Fibroblast of lung (primary cell): ENCODE data around the gene PIK3AP1. TPM values are rescaled to one million over a fixed set of nuclear protein-coding genes. Genes with fewer than 3 reads are reported as not detected.

Experiments
- DNase-seq, 2 donors: peaks; one replicate each; pipeline versions ENCODE4 v3.0.0 to v3.0.0-alpha.2; 2010; ENCODE audit warnings: low read depth in 2 of 2
- H2AFZ ChIP-seq: 2 replicates; pipeline ENCODE4 v1.5.1; 2012; ENCODE audit warnings: low read length, control low read depth, inconsistent platforms
- H3K27ac ChIP-seq: 2 replicates; pipeline ENCODE4 v1.5.1; 2011; ENCODE audit warnings: low read length, control low read depth; ENCODE audit not compliant: insufficient read depth
- H3K27me3 ChIP-seq: 2 replicates; pipeline ENCODE4 v1.5.1; 2011; ENCODE audit warnings: mild to moderate bottlenecking, low read length; ENCODE audit not compliant: control insufficient read depth, insufficient read depth
- H3K36me3 ChIP-seq: 2 replicates; pipeline ENCODE4 v1.5.1; 2011; ENCODE audit warnings: low read length; ENCODE audit not compliant: control insufficient read depth, insufficient read depth
- H3K4me1 ChIP-seq: 2 replicates; pipeline ENCODE4 v1.5.1; 2011; ENCODE audit warnings: low read length; ENCODE audit not compliant: control insufficient read depth, insufficient read depth; ENCODE audit errors: extremely low read depth
- H3K4me2 ChIP-seq: 2 replicates; pipeline ENCODE4 v1.5.1; 2011; ENCODE audit warnings: low read length, control low read depth; ENCODE audit not compliant: insufficient read depth; ENCODE audit errors: extremely low read depth
- H3K4me3 ChIP-seq, 4 experiments: fragments of 200-600 bp in 1 of 4; sonication (generic) in 1 of 4; replicated peaks in 1 of 4; 2 replicates each; pipeline ENCODE4 v1.5.1; 2011 to 2016; ENCODE audit warnings: low read length in 4 of 4, low read depth in 3 of 4, mild to moderate bottlenecking in 3 of 4, control low read depth in 2 of 4, inconsistent platforms in 1 of 4, mixed read lengths in 1 of 4; ENCODE audit not compliant: insufficient read depth in 1 of 4; ENCODE audit errors: control extremely low read depth in 1 of 4
- H3K79me2 ChIP-seq: 2 replicates; pipeline ENCODE4 v1.5.1; 2012; ENCODE audit warnings: mild to moderate bottlenecking, low read length, inconsistent platforms; ENCODE audit not compliant: control insufficient read depth, insufficient read depth
- H3K9ac ChIP-seq: 2 replicates; pipeline ENCODE4 v1.5.1; 2011; ENCODE audit warnings: mild to moderate bottlenecking, low read length, control low read depth; ENCODE audit not compliant: insufficient read depth
- H3K9me3 ChIP-seq: 2 replicates; pipeline ENCODE4 v1.5.1; 2012; ENCODE audit warnings: low read depth, low read length; ENCODE audit not compliant: control insufficient read depth, insufficient read depth
- H4K20me1 ChIP-seq: 2 replicates; pipeline ENCODE4 v1.5.1; 2011; ENCODE audit warnings: low read length; ENCODE audit not compliant: control insufficient read depth, insufficient read depth; ENCODE audit errors: extremely low read depth
- CTCF ChIP-seq, 2 donors: IDR thresholded peaks in 1 of 2; conservative IDR thresholded peaks in 1 of 2; 1 replicate in 1 of 2; 2 replicates in 1 of 2; pipeline ENCODE4 v1.5.1; 2011 to 2012; ENCODE audit warnings: low read length in 2 of 2, control low read depth in 1 of 2, inconsistent platforms in 1 of 2, low read depth in 1 of 2, mild to moderate bottlenecking in 1 of 2
- EZH2 ChIP-seq: IDR thresholded peaks from 2 replicates; pipeline ENCODE4 v1.5.1; 2012; ENCODE audit warnings: low read length, control low read depth, mild to moderate bottlenecking; ENCODE audit errors: missing control alignments
- polyA plus RNA-seq, 2 donors: library from polyadenylated mRNA; depleted of rRNA in 1 of 2; stranded (reverse) in 1 of 2; unstranded in 1 of 2; fragments of >200 nt; gene quantifications; 2 replicates each; pipeline ENCODE4 v1.2.1, GENCODE V29; 2011 to 2012; ENCODE audit warnings: missing spikeins in 1 of 2
- total RNA-seq: library from RNA; depleted of rRNA; stranded (reverse); fragments of >200 nt; gene quantifications from 2 replicates; pipeline ENCODE4 v1.2.1, GENCODE V29; 2014

PIK3AP1 gene
- total and polyA plus RNA-seq, 2 donors (not counting 1 experiment from before 2014, with no cell fraction given), result 0.17 to 0.24 TPM

GRCh38 chr10:96626795-96627194 is 93.5 kb downstream of the PIK3AP1 start:
- no peak for DNase-seq
- no peak overlapping the region for H2AFZ ChIP-seq

DNA sequence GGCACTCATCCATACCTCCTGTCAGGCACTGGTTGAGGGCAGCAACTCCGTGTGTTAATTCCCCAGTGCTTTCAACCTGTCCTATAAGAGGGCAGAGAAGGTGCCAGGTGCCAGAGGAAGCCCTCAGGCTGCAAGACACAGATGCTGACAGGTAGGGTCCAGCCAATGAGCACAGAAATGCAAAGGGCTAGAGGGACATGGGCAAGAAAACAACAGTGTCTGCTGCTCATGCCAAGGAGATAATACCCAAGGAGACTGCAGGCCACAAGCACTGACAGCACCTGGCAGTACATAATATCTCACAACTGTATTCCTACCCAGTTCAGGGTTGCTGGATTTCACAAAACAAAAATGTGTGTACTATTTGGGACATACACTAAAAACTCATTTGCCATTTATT is 95.1 kb downstream of the PIK3AP1 start:
- no peaks in the 10 kb centered on the region for H4K20me1 ChIP-seq
- no peak overlapping the region for H3K27ac ChIP-seq
- no peak overlapping the region for H3K4me3 ChIP-seq
- TF ChIP-seq EZH2 (no peak), CTCF (conservative IDR thresholded peaks at IDR 0.05 in 1 of 2, IDR thresholded peaks at IDR 0.05 in 1 of 2; ENCODE audit: low read depth in 1 of 2, low read length in 2 of 2) (no peak)
- H3K9ac ChIP-seq, result no peak overlapping the region
- no peaks in the 10 kb centered on the region for H3K9me3 ChIP-seq
- H3K27me3 ChIP-seq, result no peaks in the 10 kb centered on the region
- no peak for DNase-seq
- no peaks in the 10 kb centered on the region for H3K36me3 ChIP-seq
- H3K4me1 ChIP-seq, result no peaks in the 10 kb centered on the region
- no peak overlapping the region for H3K4me2 ChIP-seq
- H3K79me2 ChIP-seq, result no peaks in the 10 kb centered on the region
- H2AFZ ChIP-seq, result no peak overlapping the region

More at GRCh38 chr10:96626795-96627194, 93.5 kb downstream of the PIK3AP1 start:
- no peak overlapping the region for H3K4me2 ChIP-seq
- TF ChIP-seq CTCF (conservative IDR thresholded peaks at IDR 0.05 in 1 of 2, IDR thresholded peaks at IDR 0.05 in 1 of 2; ENCODE audit: low read depth in 1 of 2, low read length in 2 of 2) (no peak), EZH2 (no peak)
- H3K79me2 ChIP-seq, result no peaks in the 10 kb centered on the region
- no peak overlapping the region for H3K9ac ChIP-seq
- H3K4me1 ChIP-seq, result no peaks in the 10 kb centered on the region
- no peaks in the 10 kb centered on the region for H3K36me3 ChIP-seq
- no peaks in the 10 kb centered on the region for H3K9me3 ChIP-seq
- H3K4me3 ChIP-seq, result no peak overlapping the region
- H3K27me3 ChIP-seq, result no peaks in the 10 kb centered on the region
- H3K27ac ChIP-seq, result no peak overlapping the region
- no peaks in the 10 kb centered on the region for H4K20me1 ChIP-seq

DNA sequence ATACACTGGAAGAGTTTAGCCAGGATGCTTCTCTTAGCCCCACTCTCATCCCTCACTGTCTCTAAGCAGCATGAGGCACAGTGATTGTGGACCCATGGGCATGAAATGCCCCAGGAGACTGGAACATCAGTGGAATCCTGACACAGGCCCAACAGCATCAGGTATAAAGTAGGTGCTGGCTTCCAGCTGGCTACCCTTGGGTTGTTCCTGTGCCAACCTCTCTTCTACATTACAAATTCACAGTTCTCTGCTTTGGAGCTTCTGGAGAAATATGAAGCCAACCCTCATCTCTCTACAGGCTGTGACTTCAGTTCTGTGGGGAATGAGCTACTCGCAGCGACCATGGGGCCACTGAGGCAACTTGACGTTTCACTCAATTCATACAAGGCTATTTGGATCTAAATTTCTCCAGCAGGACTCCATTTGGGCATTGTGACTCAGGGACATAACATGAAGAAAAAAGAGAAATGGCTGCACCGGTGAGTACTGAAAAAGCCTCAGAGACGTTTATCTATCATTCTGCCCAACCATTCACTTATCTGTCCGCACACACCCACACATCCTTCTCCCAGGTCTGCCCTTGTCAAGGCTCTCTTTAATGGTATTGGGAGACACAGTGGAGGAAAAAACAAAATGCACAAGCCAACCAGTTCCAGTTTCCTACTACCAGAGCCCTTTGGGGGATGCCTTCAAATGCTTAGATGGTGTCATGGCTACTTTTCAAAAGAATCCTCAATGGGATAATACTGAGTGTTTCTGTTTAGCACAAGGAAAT is 98.1 kb downstream of the PIK3AP1 start:
- Histone ChIP-seq H3K9me3 (no peaks in the 10 kb centered on the region), H3K27ac (no peak overlapping the region), H2AFZ (no peak overlapping the region), H3K79me2 (no peaks in the 10 kb centered on the region), H3K4me1 (no peaks in the 10 kb centered on the region), H4K20me1 (no peaks in the 10 kb centered on the region), H3K36me3 (no peaks in the 10 kb centered on the region), H3K4me2 (no peak overlapping the region), H3K9ac (no peak overlapping the region), H3K4me3 (no peak overlapping the region), H3K27me3 (no peaks in the 10 kb centered on the region)
- TF ChIP-seq EZH2 (no peak), CTCF (conservative IDR thresholded peaks at IDR 0.05 in 1 of 2, IDR thresholded peaks at IDR 0.05 in 1 of 2; ENCODE audit: low read depth in 1 of 2, low read length in 2 of 2) (no peak)
- DNase-seq, result no peak
